ENCODE results near the gene DNAAF5. TPM values are rescaled to one million over a fixed set of nuclear protein-coding genes. Genes with fewer than 3 reads are reported as not detected.

Gene DNAAF5
- total RNA-seq, 4 donors from 2014 or later = 19.0 to 25.3 (median 24.1) TPM

DNA sequence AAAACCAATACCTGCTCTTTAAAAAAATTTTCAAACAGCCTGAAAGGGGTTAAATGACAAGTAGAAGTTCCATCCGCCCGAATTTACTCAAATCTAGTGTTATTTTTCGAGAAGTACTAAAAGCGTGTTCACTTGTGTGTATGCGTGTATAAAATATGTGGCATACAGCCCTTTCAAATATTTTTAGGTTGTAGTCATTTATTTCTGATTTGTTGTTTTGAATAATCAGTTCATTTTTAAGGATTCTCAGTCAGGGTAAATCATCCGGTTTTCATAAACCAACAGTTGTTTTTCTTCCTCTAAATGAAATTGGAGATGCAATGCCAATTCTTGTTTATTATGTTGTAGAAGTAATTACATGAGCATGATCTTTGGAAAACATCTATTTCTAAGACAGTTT is 98.9 kb downstream of the DNAAF5 start:
- no peak for DNase-seq (ENCODE audit: low spot score in 2 of 2)
- intact Hi-C loops (cut with DNase I; ENCODE audit: low total_unique reads) = no loop called here
- H3K4me3 ChIP-seq (ENCODE audit: low read depth, poor library complexity, severe bottlenecking) = no peak overlapping the region
- TF ChIP-seq POLR2A (IDR thresholded peaks at IDR 0.05) = no peak
- TF ChIP-seq, protein P1, sequence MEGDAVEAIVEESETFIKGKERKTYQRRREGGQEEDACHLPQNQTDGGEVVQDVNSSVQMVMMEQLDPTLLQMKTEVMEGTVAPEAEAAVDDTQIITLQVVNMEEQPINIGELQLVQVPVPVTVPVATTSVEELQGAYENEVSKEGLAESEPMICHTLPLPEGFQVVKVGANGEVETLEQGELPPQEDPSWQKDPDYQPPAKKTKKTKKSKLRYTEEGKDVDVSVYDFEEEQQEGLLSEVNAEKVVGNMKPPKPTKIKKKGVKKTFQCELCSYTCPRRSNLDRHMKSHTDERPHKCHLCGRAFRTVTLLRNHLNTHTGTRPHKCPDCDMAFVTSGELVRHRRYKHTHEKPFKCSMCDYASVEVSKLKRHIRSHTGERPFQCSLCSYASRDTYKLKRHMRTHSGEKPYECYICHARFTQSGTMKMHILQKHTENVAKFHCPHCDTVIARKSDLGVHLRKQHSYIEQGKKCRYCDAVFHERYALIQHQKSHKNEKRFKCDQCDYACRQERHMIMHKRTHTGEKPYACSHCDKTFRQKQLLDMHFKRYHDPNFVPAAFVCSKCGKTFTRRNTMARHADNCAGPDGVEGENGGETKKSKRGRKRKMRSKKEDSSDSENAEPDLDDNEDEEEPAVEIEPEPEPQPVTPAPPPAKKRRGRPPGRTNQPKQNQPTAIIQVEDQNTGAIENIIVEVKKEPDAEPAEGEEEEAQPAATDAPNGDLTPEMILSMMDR (IDR thresholded peaks at IDR 0.05) = no peak
- WGBS, 2 donors = 37 to 43% methylated on average over 6 of the region's 6 CpGs

DNA sequence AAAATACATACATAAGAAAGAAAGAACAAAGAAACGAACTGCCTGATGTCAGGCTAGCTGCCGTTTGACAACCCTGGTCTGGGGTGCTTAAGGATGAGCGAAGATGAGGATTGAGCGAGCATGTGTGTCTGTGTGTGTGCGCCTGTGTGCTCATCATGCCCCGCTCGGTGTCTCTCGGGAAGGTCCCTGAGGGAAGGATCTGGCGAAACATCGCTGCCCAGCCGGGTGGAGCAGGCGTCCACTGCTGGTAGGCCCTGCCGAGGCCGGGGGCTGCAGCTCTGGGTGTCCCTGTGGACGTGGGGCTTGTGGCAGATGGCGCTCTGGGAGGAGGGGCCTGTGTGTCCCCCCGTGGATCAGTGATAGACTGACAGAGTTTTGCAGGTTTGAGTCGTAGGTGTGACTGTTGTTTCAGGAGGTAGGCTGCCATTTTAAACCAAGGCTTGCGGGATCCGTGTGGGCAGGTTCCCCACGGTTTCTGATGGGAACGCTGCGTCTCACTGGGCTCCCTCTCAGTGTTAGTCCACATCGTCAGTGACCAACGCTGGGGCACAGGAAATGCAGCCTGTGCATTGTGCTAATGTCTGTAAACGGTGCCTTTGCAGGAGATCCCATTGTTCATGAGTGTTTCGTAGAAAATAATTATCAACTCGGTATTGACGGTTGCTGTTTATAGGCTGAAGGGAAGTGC is 99.9 kb downstream of the DNAAF5 start:
- intact Hi-C loops (cut with DNase I; ENCODE audit: low total_unique reads) = no loop called here
- no peak overlapping the region for H3K4me3 ChIP-seq (ENCODE audit: low read depth, poor library complexity, severe bottlenecking)
- no peak for DNase-seq (ENCODE audit: low spot score in 2 of 2)
- TF ChIP-seq, protein P1 (IDR thresholded peaks at IDR 0.05) = no peak
- TF ChIP-seq POLR2A (IDR thresholded peaks at IDR 0.05) = no peak
- 67 to 68% methylated on average over 29 of the region's 29 CpGs for WGBS, 2 donors

DNA sequence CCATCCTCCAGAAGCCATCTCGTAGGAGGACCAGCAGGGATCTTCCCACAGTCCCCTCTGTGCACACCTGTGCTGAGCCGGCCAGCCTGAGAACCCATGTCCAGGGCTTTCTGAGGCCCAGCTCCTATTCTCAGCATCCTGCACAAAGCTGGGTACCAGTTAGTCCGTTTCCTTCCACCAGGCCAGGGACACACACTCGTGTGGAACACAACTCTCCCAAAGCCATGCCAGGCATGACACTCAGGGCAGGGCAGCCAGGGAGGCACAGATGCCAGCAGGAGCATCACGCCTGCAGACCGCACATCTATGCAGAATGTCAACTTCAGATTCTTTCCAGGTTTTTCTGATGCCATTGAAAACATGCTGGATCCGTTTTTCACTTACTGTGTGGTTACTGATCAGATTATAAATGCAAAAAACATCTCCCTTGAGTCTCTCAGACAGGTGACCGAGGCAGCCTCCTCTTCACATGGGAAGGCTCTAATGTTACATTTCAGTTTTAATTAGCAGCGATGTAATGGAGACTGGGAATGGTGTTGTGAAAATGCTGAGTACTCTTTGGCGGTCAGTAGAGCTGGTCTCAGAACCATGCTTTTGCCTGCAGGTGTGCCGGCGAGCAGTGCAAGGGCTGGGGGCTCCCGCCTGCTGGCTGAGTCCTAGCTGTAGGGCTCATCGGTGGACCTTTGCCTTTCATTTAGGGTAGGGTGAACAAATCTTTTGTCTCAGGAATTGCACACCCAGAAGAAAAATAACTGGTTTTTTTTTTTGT is 102.5 kb downstream of the DNAAF5 start:
- TF ChIP-seq, protein P1 (IDR thresholded peaks at IDR 0.05) = no peak
- TF ChIP-seq POLR2A (IDR thresholded peaks at IDR 0.05) = no peak
- intact Hi-C loops (cut with DNase I; ENCODE audit: low total_unique reads) = no loop called here

DNA sequence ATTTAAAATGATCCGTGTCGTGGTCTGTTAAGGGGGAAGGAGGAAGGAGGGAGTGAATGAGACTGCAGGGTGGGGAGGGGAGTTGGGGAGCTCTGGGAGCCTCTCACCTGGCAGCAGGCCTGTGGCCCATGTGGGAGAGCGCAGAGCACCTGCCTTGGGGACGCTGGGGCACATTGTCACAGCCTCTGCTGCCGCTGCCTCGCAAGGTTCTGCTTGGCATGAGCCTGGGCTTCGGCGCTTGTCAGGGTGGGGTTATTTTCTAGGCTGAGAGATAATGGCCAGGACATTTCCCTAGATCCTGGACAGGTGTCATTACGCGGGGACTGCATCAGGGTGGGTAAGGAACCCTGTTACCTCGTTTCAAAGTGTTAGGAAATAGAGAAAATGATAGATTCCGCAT is 103.6 kb downstream of the DNAAF5 start:
- H3K4me3 ChIP-seq (ENCODE audit: low read depth, poor library complexity, severe bottlenecking) = no peak overlapping the region
- no peak for DNase-seq (ENCODE audit: low spot score in 2 of 2)
- WGBS, 2 donors = 57 to 62% methylated on average over 12 of the region's 12 CpGs
- TF ChIP-seq POLR2A (IDR thresholded peaks at IDR 0.05) = no peak
- TF ChIP-seq, protein P1 (IDR thresholded peaks at IDR 0.05) = no peak
- intact Hi-C loops (cut with DNase I; ENCODE audit: low total_unique reads) = no loop called here

More for the DNA sequence above, 102.5 kb downstream of the DNAAF5 start:
- 81 to 85% methylated on average over 14 of the region's 14 CpGs for WGBS, 2 donors
- no peak for DNase-seq (ENCODE audit: low spot score in 2 of 2)
- H3K4me3 ChIP-seq (ENCODE audit: low read depth, poor library complexity, severe bottlenecking) = no peak overlapping the region

DNA sequence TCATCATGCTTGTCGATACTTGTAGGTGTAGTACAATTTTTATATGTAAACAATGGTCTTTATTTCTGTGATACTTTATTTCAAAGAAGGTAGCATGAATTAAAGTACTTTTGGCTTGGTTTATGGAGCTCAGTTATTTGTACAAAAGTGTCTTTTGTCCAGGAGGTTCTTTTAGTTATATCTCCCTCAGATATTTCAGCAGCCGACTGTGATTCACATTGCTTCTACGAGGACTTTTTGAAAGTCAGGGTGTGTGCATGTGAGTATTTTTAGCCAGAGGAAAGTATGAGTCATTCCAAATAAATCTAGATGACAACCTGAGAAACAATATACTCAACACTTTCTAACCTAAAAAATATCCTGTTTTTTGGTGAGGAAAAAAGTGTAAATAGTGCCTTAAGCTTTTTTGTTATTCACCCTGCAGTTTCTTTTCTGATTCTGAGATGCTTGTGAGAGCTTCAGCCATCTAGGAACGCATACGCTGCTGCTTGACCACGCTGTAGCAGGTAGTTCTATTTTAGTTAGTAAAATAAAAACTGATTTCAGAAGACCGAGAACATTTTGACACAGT is 105.2 kb downstream of the DNAAF5 start:
- WGBS, 2 donors = 11 to 12% methylated on average over 7 of the region's 7 CpGs
- intact Hi-C loops (cut with DNase I; ENCODE audit: low total_unique reads) = no loop called here
- no peak overlapping the region for H3K4me3 ChIP-seq (ENCODE audit: low read depth, poor library complexity, severe bottlenecking)
- no peak for TF ChIP-seq POLR2A (IDR thresholded peaks at IDR 0.05)
- TF ChIP-seq, protein P1 (IDR thresholded peaks at IDR 0.05) = no peak
- no peak for DNase-seq (ENCODE audit: low spot score in 2 of 2)

Measured in lower leg skin (tissue), 4 donors.